NT2/D1 (cell line): ENCODE data around the gene RALGPS2.

ENCODE experiments used
- SUZ12 ChIP-seq: IDR thresholded peaks from 2 replicates; pipeline ENCODE4 v1.6.1; 2011; ENCODE audit not compliant: insufficient read length, insufficient read depth; ENCODE audit errors: extremely low read depth
- ZNF274 ChIP-seq: IDR thresholded peaks from 2 replicates; pipeline ENCODE4 v1.6.1; 2011; ENCODE audit warnings: mild to moderate bottlenecking, low read depth, low read length

GRCh38 chr1:178881950-178882349 lies 156.9 kb downstream of the RALGPS2 start:
- no peak for TF ChIP-seq SUZ12
- no peak for TF ChIP-seq ZNF274
